Gastrocnemius medialis (tissue), 4 donors: ENCODE measurements around the gene VGLL4. TPM values are rescaled to one million over a fixed set of nuclear protein-coding genes. Genes with fewer than 3 reads are reported as not detected.

Experiments used
- ATAC-seq, 2 donors: fragments of 150-250 bp; one replicate each; pipeline ENCODE4 v1.9.1; 2016
- DNase-seq, 2 donors: peaks; one replicate each; pipeline ENCODE4 v3.0.0-alpha.2; 2019
- H3K27ac ChIP-seq, 4 donors: fragments of 200-600 bp; sonication (generic); 1 replicate in 1 of 4; 2 replicates in 3 of 4; pipeline ENCODE4 v1.5.1; 2016 to 2018; ENCODE audit warnings: mild to moderate bottlenecking in 2 of 4, moderate library complexity in 1 of 4
- H3K27me3 ChIP-seq, 3 donors: fragments of 200-600 bp; sonication (generic) in 2 of 3; 1 replicate in 1 of 3; 2 replicates in 2 of 3; pipeline versions ENCODE4 v1.5.1 to v1.6.0; 2016 to 2019; ENCODE audit warnings: mild to moderate bottlenecking in 1 of 3, moderate library complexity in 1 of 3
- H3K36me3 ChIP-seq, 2 donors: fragments of 200-600 bp; sonication (generic) in 1 of 2; one replicate each; pipeline ENCODE4 v1.5.1; 2017 to 2018
- H3K4me1 ChIP-seq, 2 donors: fragments of 200-600 bp; sonication (generic) in 1 of 2; one replicate each; pipeline ENCODE4 v1.5.1; 2016 to 2017; ENCODE audit warnings: mild to moderate bottlenecking in 2 of 2
- H3K4me3 ChIP-seq, 4 donors: fragments of 200-600 bp; sonication (generic) in 3 of 4; 1 replicate in 1 of 4; 2 replicates in 3 of 4; pipeline ENCODE4 v1.5.1; 2016 to 2019; ENCODE audit warnings: mild to moderate bottlenecking in 2 of 4
- H3K9me3 ChIP-seq, 3 donors: fragments of 200-600 bp; sonication (generic) in 2 of 3; 1 replicate in 1 of 3; 2 replicates in 2 of 3; pipeline ENCODE4 v1.5.1; 2016 to 2019
- POLR2A ChIP-seq, 2 donors: fragments of 450-650 bp; IDR thresholded peaks; one replicate each; pipeline ENCODE4 v1.6.1; 2017; ENCODE audit warnings: antibody characterized with exemption in 2 of 2, mild to moderate bottlenecking in 2 of 2, moderate library complexity in 2 of 2
- in situ Hi-C, 4 donors: fragments of 200-750 bp; cut with MboI; loops; one replicate each; pipeline versions ENCODE4 v1.15.0 to v1.8.0; 2017; ENCODE audit warnings: low sequenced_read_pairs in 4 of 4
- intact Hi-C: fragments of 100-400 bp; cut with DNase I; formaldehyde crosslinking; loops from one replicate; pipeline ENCODE4 v1.15.1; 2023; ENCODE audit warnings: low total_unique reads
- total RNA-seq, 4 donors: library from RNA; depleted of rRNA; stranded (reverse); fragments of >200 nt; gene quantifications; one replicate each; pipeline versions ENCODE4 v1.1.0 to v1.2.3, GENCODE V29; 2016
- TF ChIP-seq, protein P1 (sequence below), 5 experiments: fragments of 450-650 bp in 3 of 5; fragments of 200-600 bp in 2 of 5; sonication (generic) in 2 of 5; IDR thresholded peaks in 4 of 5; conservative IDR thresholded peaks in 1 of 5; 1 replicate in 4 of 5; 2 replicates in 1 of 5; pipeline ENCODE4 v1.5.1; 2016 to 2019; ENCODE audit warnings: antibody characterized with exemption in 5 of 5, mild to moderate bottlenecking in 3 of 5, moderate library complexity in 3 of 5

Gene VGLL4
- total RNA-seq, 4 donors from 2014 or later, result 8.9 to 20.9 (median 12.8) TPM

DNA sequence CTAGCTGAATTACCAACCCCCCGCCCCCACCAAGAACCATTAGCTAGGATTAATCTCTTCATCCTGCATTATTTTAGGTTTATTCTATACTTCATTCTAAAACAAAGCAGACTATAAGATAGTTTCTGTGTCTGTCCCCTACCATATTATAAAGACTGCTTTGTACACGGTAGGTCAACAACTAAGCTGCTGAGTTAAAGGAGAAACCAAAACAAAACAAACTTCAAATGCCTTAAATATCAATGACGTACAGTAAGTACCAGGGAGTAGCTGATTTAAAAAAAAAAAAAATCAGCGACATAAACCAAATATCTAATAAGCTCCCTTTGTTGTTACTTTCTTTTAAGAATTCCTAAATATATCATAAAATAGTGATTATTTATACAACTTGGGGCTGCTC is 7.8 kb upstream of the VGLL4 start:
- intact Hi-C loops, result loop anchor here (5.0 kb wide), 3 partner anchors 151 to 1329 kb away; partner anchors contain the start of gene SEC13
- no peak overlapping the region for H3K27ac ChIP-seq
- DNase-seq (no peak), ATAC-seq (no peak)
- TF ChIP-seq POLR2A (IDR thresholded peaks at IDR 0.05), result no peak
- TF ChIP-seq, protein P1, sequence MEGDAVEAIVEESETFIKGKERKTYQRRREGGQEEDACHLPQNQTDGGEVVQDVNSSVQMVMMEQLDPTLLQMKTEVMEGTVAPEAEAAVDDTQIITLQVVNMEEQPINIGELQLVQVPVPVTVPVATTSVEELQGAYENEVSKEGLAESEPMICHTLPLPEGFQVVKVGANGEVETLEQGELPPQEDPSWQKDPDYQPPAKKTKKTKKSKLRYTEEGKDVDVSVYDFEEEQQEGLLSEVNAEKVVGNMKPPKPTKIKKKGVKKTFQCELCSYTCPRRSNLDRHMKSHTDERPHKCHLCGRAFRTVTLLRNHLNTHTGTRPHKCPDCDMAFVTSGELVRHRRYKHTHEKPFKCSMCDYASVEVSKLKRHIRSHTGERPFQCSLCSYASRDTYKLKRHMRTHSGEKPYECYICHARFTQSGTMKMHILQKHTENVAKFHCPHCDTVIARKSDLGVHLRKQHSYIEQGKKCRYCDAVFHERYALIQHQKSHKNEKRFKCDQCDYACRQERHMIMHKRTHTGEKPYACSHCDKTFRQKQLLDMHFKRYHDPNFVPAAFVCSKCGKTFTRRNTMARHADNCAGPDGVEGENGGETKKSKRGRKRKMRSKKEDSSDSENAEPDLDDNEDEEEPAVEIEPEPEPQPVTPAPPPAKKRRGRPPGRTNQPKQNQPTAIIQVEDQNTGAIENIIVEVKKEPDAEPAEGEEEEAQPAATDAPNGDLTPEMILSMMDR (IDR thresholded peaks at IDR 0.05 in 4 of 5, conservative IDR thresholded peaks at IDR 0.05 in 1 of 5), result no peak
- H3K4me1 ChIP-seq, result peaks cover 0 to 5% of the 10 kb centered on the region in 2 donors
- no peaks in the 10 kb centered on the region for H3K9me3 ChIP-seq
- in situ Hi-C loops, result loop anchor here (5.0 to 25.0 kb wide), 4 partner anchors 153 to 689 kb away; no protein-coding TSS in a partner anchor
- H3K36me3 ChIP-seq, result no peaks in the 10 kb centered on the region
- H3K4me3 ChIP-seq, result no peak overlapping the region
- H3K27me3 ChIP-seq, result no peaks in the 10 kb centered on the region

DNA sequence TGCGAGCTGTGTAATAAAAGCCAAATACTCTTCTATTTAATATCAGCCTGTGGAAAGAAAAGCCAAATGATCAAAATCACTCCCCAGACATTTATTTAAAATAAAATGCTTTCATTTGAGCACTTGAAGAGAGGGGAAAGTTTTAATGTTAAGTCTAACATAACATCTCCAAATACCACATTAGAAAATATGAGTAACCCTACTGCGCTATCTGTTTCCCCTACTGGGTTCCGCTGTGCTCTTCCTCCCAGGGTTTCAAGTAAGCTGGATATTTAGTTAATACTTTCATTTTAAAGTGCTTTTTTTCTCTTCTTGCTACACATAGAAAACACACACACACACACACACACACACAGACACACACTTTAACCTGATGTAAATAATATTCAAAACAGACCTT is 6.7 kb upstream of the VGLL4 start:
- DNase-seq (no peak), ATAC-seq (no peak)
- no peaks in the 10 kb centered on the region for H3K36me3 ChIP-seq
- intact Hi-C loops (loop anchor here (5.0 kb wide), 3 partner anchors 152 to 1328 kb away; partner anchors contain the start of gene SEC13), in situ Hi-C loops (loop anchor here (5.0 to 25.0 kb wide), 4 partner anchors 154 to 688 kb away; no protein-coding TSS in a partner anchor)
- H3K27me3 ChIP-seq, result no peaks in the 10 kb centered on the region
- no peaks in the 10 kb centered on the region for H3K9me3 ChIP-seq
- TF ChIP-seq, protein P1 (IDR thresholded peaks at IDR 0.05 in 4 of 5, conservative IDR thresholded peaks at IDR 0.05 in 1 of 5), result no peak
- no peak for TF ChIP-seq POLR2A (IDR thresholded peaks at IDR 0.05)
- H3K27ac ChIP-seq, result no peak overlapping the region
- H3K4me1 ChIP-seq, result peaks cover 0 to 5% of the 10 kb centered on the region in 2 donors
- no peak overlapping the region for H3K4me3 ChIP-seq

DNA sequence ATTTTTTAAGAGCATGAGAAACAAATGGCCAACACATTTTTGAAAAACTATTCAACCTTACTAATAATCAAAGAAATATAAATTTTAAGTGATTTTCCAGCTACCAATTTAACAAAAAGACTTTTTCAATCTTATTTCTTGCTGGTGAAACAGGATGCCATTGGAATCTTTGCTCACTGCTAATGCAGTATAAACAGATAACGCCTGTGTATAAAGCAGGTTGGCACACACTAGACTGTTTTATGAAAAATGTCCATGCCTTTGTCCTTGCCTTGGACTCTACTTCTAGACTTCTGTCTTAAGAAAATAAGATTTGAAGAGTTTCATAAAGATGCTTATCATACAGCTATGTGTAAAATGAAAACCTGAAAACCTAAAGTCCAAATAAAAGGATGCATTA is 5.0 kb upstream of the VGLL4 start:
- in situ Hi-C loops, result no loop called here
- no peak overlapping the region for H3K27ac ChIP-seq

DNA sequence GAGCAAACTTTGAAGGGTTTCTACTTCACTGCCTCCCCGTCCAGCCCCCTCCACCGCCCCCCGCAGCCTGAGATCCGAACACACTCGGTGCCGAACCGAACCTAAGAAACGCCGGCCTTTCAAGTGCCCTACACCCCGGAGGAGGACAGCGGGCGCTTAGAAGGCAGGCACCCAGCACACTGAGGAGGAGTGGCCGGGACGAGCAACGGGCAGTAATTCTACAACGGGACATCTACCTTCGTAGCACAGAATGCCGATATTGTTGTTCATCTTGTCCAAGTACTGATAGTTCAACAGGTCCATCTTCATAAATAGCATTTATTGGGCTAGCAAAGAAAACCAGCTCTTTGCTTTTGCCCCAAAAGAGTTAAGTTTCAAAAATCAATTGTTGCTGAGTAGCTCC is 513 bp downstream of the VGLL4 start:
- Histone ChIP-seq H3K27me3 (no peaks in the 10 kb centered on the region), H3K36me3 (no peaks in the 10 kb centered on the region), H3K4me1 (peaks cover 32 to 37% of the 10 kb centered on the region in 2 donors), H3K27ac (peak overlapping the region; percentile 90 to 95 (median 92)), H3K9me3 (no peaks in the 10 kb centered on the region), H3K4me3 (peak overlapping the region; percentile 54 to 74 (median 70))
- in situ Hi-C loops (no loop called here), intact Hi-C loops (loop anchor here (1.0 to 2.0 kb wide), 3 partner anchors 134 to 262 kb away; no protein-coding TSS in a partner anchor)
- peak; percentile 38 to 68 for DNase-seq
- TF ChIP-seq POLR2A (IDR thresholded peaks at IDR 0.05), result no peak
- TF ChIP-seq, protein P1 (IDR thresholded peaks at IDR 0.05 in 4 of 5, conservative IDR thresholded peaks at IDR 0.05 in 1 of 5), result no peak
- peak; percentile 51 to 62 for ATAC-seq

More for the DNA sequence above, 5.0 kb upstream of the VGLL4 start:
- Histone ChIP-seq H3K4me1 (peaks cover 0 to 9% of the 10 kb centered on the region in 2 donors), H3K4me3 (no peak overlapping the region), H3K27me3 (no peaks in the 10 kb centered on the region), H3K36me3 (no peaks in the 10 kb centered on the region), H3K9me3 (no peaks in the 10 kb centered on the region)
- TF ChIP-seq, protein P1 (IDR thresholded peaks at IDR 0.05 in 4 of 5, conservative IDR thresholded peaks at IDR 0.05 in 1 of 5), result no peak
- TF ChIP-seq POLR2A (IDR thresholded peaks at IDR 0.05), result no peak
- intact Hi-C loops, result no loop called here
- DNase-seq (no peak), ATAC-seq (no peak)
